ENCODE data around the gene SIPA1L2. TPM values are rescaled to one million over a fixed set of nuclear protein-coding genes. Genes with fewer than 3 reads are reported as not detected.

Gene SIPA1L2
- total RNA-seq, 1 experiment from 2014 or later, result 13.2 TPM

DNA sequence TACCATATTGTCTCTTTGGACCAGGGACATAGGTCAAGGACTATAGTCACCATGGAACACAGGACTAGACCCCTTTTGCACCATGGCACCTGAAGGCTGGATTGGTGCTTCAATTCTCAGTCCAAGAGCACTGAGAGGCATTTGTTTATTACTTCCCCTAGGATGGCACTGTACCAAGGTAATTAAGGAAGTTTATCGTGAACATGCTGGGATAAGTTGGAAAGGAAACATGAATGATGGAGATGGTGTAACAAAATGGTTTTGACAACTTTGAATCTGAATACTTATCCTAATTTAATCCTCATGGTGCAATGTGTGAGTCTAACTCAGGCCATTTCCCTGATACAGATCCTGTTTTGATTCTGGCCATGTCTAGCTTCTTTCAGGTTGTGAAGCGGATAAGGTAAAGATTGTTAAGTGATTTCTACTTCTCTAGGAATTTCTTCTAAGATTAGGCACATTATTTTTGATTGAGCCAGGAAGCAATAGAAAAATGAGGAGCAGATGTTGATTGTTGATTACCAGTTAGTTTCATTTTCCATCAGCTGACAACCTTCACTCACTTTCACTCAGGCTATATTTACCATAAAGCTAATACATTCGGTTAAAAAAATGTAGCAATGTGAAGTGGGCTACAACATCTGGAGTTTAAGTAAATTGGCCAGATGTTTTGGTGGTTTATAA, 37.3 kb upstream of the SIPA1L2 start:
- H3K27ac Mint-ChIP-seq (ENCODE audit: unreplicated experiment), result no peak overlapping the region
- H3K9me3 Mint-ChIP-seq (ENCODE audit: unreplicated experiment), result no peaks in the 10 kb centered on the region
- POLR2A ChIA-PET, result no interaction called here
- no peaks in the 10 kb centered on the region for H3K4me1 Mint-ChIP-seq (ENCODE audit: low read depth, unreplicated experiment)
- Histone ChIP-seq H3K4me3 (ENCODE audit: low read depth, low read length) (no peak overlapping the region), H3K27me3 (replicated peaks; ENCODE audit: control insufficient read depth, insufficient read depth, low read length) (no peaks in the 10 kb centered on the region), H3K4me1 (no peaks in the 10 kb centered on the region), H3K36me3 (ENCODE audit: control insufficient read depth, insufficient read depth, low read length) (no peaks in the 10 kb centered on the region), H3K9me3 (no peaks in the 10 kb centered on the region)
- no peaks in the 10 kb centered on the region for H3K27me3 Mint-ChIP-seq (ENCODE audit: insufficient read depth, unreplicated experiment)
- DNase-seq, result no peak
- H3K36me3 Mint-ChIP-seq (ENCODE audit: insufficient read depth, unreplicated experiment), result no peaks in the 10 kb centered on the region
- intact Hi-C loops (cut with micrococcal nuclease; ENCODE audit: unreplicated experiment), result no loop called here
- H3K4me3 Mint-ChIP-seq (ENCODE audit: unreplicated experiment), result no peak overlapping the region
- CTCF ChIA-PET, result no interaction called here
- TF ChIP-seq, protein P1, sequence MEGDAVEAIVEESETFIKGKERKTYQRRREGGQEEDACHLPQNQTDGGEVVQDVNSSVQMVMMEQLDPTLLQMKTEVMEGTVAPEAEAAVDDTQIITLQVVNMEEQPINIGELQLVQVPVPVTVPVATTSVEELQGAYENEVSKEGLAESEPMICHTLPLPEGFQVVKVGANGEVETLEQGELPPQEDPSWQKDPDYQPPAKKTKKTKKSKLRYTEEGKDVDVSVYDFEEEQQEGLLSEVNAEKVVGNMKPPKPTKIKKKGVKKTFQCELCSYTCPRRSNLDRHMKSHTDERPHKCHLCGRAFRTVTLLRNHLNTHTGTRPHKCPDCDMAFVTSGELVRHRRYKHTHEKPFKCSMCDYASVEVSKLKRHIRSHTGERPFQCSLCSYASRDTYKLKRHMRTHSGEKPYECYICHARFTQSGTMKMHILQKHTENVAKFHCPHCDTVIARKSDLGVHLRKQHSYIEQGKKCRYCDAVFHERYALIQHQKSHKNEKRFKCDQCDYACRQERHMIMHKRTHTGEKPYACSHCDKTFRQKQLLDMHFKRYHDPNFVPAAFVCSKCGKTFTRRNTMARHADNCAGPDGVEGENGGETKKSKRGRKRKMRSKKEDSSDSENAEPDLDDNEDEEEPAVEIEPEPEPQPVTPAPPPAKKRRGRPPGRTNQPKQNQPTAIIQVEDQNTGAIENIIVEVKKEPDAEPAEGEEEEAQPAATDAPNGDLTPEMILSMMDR (IDR thresholded peaks at IDR 0.05; ENCODE audit: insufficient read depth in 1 of 2, low read depth in 1 of 2, low read length in 1 of 2, severe bottlenecking in 1 of 2, unreplicated experiment in 1 of 2), result no peak
- no TSS peak for BruUV-seq (replicated peaks)

DNA sequence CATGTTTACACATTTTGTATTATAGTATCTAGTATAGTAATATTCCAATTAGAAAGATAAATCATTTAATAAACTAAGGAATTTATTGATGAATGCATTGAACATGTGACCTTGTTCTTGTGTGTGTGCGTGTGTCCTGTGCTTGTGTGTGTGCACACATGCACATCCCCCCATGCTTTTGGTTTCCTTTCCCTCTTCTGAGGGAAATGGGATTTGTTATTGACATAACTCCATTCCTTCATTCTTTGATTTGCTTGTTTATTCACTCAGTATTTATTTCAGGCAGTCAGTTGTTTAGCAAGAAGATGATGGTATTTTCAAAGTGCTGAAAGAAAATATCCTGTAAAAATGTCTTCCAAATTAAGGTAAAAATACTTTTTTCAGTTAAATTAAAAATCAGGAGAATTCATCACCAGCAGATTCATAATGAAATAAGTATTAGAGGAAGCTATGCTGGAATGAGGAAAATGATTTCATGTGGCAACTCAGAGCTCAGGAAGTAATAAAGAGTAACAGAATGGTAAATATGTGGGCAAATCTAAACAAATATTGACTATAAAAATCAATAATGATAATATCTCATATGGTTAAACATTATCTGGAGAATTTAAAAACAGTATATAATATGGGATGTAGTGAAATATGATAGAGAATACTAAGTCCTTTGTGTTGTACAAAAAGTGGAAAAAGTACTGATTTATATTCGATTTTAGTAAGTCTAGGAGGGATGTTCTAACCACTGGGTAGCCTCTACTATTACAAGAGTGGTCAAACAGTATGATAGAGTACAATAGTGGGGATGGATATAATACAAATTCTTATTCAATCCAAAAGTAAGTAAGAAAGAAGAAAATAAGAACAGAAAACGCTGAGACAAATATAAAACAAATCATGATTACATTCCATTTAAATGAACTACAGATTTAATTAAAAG, 35.2 kb upstream of the SIPA1L2 start:
- H3K9me3 ChIP-seq, result no peaks in the 10 kb centered on the region
- no peaks in the 10 kb centered on the region for H3K36me3 ChIP-seq (ENCODE audit: control insufficient read depth, insufficient read depth, low read length)
- Mint-ChIP-seq H3K27ac (ENCODE audit: unreplicated experiment) (no peak overlapping the region), H3K9me3 (ENCODE audit: unreplicated experiment) (no peaks in the 10 kb centered on the region), H3K4me3 (ENCODE audit: unreplicated experiment) (no peak overlapping the region), H3K36me3 (ENCODE audit: insufficient read depth, unreplicated experiment) (no peaks in the 10 kb centered on the region), H3K27me3 (ENCODE audit: insufficient read depth, unreplicated experiment) (no peaks in the 10 kb centered on the region), H3K4me1 (ENCODE audit: low read depth, unreplicated experiment) (no peaks in the 10 kb centered on the region)
- BruUV-seq (replicated peaks), result no TSS peak
- ChIA-PET POLR2A (no interaction called here), CTCF (interaction anchor here (0.5 kb wide), 1 partner anchor 331 kb away, joined by 6 read pairs; no protein-coding TSS in a partner anchor)
- no peaks in the 10 kb centered on the region for H3K4me1 ChIP-seq
- H3K4me3 ChIP-seq (ENCODE audit: low read depth, low read length), result no peak overlapping the region
- intact Hi-C loops (cut with micrococcal nuclease; ENCODE audit: unreplicated experiment), result no loop called here
- no peaks in the 10 kb centered on the region for H3K27me3 ChIP-seq (replicated peaks; ENCODE audit: control insufficient read depth, insufficient read depth, low read length)
- DNase-seq, result no peak
- TF ChIP-seq, protein P1 (IDR thresholded peaks at IDR 0.05; ENCODE audit: insufficient read depth in 1 of 2, low read depth in 1 of 2, low read length in 1 of 2, severe bottlenecking in 1 of 2, unreplicated experiment in 1 of 2), result no peak

DNA sequence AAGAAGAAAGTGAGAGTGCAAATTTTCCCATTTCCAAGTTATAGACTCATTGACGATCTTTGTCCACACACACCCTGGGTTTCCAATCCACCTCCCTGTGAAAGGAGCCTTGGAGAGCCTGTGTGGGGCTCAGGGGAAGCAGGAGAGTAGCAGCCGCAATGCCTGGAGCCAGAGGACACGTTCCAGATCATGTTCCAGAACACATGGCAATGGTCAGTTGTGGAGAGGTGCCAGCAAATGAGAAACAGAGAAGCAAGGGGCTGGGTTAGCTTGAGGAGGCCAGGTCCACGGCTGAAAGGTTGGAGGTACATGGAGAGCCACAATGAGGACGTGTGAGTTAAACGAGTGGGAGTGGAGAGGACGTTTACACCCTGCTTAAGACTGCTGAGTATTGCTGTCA, 33.0 kb upstream of the SIPA1L2 start:
- no TSS peak for BruUV-seq (replicated peaks)
- Mint-ChIP-seq H3K4me1 (ENCODE audit: low read depth, unreplicated experiment) (no peaks in the 10 kb centered on the region), H3K36me3 (ENCODE audit: insufficient read depth, unreplicated experiment) (no peaks in the 10 kb centered on the region), H3K9me3 (ENCODE audit: unreplicated experiment) (no peaks in the 10 kb centered on the region), H3K27ac (ENCODE audit: unreplicated experiment) (no peak overlapping the region), H3K4me3 (ENCODE audit: unreplicated experiment) (no peak overlapping the region), H3K27me3 (ENCODE audit: insufficient read depth, unreplicated experiment) (no peaks in the 10 kb centered on the region)
- CTCF ChIA-PET, result no interaction called here
- no peak overlapping the region for H3K4me3 ChIP-seq (ENCODE audit: low read depth, low read length)
- intact Hi-C loops (cut with micrococcal nuclease; ENCODE audit: unreplicated experiment), result no loop called here
- H3K36me3 ChIP-seq (ENCODE audit: control insufficient read depth, insufficient read depth, low read length), result no peaks in the 10 kb centered on the region
- no peaks in the 10 kb centered on the region for H3K9me3 ChIP-seq
- TF ChIP-seq, protein P1 (IDR thresholded peaks at IDR 0.05; ENCODE audit: insufficient read depth in 1 of 2, low read depth in 1 of 2, low read length in 1 of 2, severe bottlenecking in 1 of 2, unreplicated experiment in 1 of 2), result no peak
- POLR2A ChIA-PET, result no interaction called here
- 0 out of 2 replicates have a peak, but pooled peaks cover 5% of the 10 kb centered on the region for H3K4me1 ChIP-seq
- no peak for DNase-seq
- H3K27me3 ChIP-seq (replicated peaks; ENCODE audit: control insufficient read depth, insufficient read depth, low read length), result no peaks in the 10 kb centered on the region

All from Caco-2 (cell line).